Cortex of kidney (tissue), 1 donor: ENCODE measurements around the gene AFAP1L2.

Source experiments
- DNase-seq: peaks from one replicate; lab custom pipeline; 2025; lab: John Stamatoyannopoulos, UW

Gene AFAP1L2

GRCh38 chr10:114387784-114388183 is 16.5 kb downstream of the AFAP1L2 start:
- DNase-seq = no peak

GRCh38 chr10:114386452-114386851 is 17.9 kb downstream of the AFAP1L2 start:
- DNase-seq = no peak

- DNase-seq = no peak
Observed at GRCh38 chr10:114385557-114385956, 18.7 kb downstream of the AFAP1L2 start.

- DNase-seq = no peak
Observed at GRCh38 chr10:114384601-114385000, 19.7 kb downstream of the AFAP1L2 start.

- DNase-seq = no peak
Observed at GRCh38 chr10:114384181-114384580, 20.1 kb downstream of the AFAP1L2 start.

GRCh38 chr10:114380797-114381196 is 23.5 kb downstream of the AFAP1L2 start:
- DNase-seq = no peak

GRCh38 chr10:114380060-114380459 is 24.2 kb downstream of the AFAP1L2 start:
- no peak for DNase-seq

- no peak for DNase-seq
Observed at GRCh38 chr10:114379631-114380041, 24.7 kb downstream of the AFAP1L2 start.

- no peak for DNase-seq
Observed at GRCh38 chr10:114376523-114376922, 27.8 kb downstream of the AFAP1L2 start.

- DNase-seq = no peak
Observed at GRCh38 chr10:114375047-114375446, 29.3 kb downstream of the AFAP1L2 start.

- no peak for DNase-seq
Observed at GRCh38 chr10:114374053-114374791, 30.1 kb downstream of the AFAP1L2 start.

- no peak for DNase-seq
Observed at GRCh38 chr10:114373631-114374030, 30.7 kb downstream of the AFAP1L2 start.

GRCh38 chr10:114372995-114373394 is 31.3 kb downstream of the AFAP1L2 start:
- DNase-seq = no peak

- no peak for DNase-seq
Observed at GRCh38 chr10:114372179-114372578, 32.1 kb downstream of the AFAP1L2 start.

- no peak for DNase-seq
Observed at GRCh38 chr10:114370966-114371365, 33.3 kb downstream of the AFAP1L2 start.

GRCh38 chr10:114370199-114370598 is 34.1 kb downstream of the AFAP1L2 start:
- no peak for DNase-seq

GRCh38 chr10:114368057-114368391 is 36.3 kb downstream of the AFAP1L2 start:
- no peak for DNase-seq

GRCh38 chr10:114367351-114368056 is 36.8 kb downstream of the AFAP1L2 start:
- no peak for DNase-seq

GRCh38 chr10:114364726-114365125 is 39.6 kb downstream of the AFAP1L2 start:
- no peak for DNase-seq

GRCh38 chr10:114363745-114364454 is 40.4 kb downstream of the AFAP1L2 start:
- no peak for DNase-seq

GRCh38 chr10:114362826-114363355 is 41.4 kb downstream of the AFAP1L2 start:
- no peak for DNase-seq

- DNase-seq = no peak
Observed at GRCh38 chr10:114359953-114360345, 44.4 kb downstream of the AFAP1L2 start.
